DMS 273 (cell line): ENCODE data around the gene NPRL2.

ENCODE experiments used
- DNase-seq: peaks from one replicate; lab custom pipeline; 2025; ENCODE audit not compliant: unreplicated experiment; lab: John Stamatoyannopoulos, UW

Gene NPRL2

DNA sequence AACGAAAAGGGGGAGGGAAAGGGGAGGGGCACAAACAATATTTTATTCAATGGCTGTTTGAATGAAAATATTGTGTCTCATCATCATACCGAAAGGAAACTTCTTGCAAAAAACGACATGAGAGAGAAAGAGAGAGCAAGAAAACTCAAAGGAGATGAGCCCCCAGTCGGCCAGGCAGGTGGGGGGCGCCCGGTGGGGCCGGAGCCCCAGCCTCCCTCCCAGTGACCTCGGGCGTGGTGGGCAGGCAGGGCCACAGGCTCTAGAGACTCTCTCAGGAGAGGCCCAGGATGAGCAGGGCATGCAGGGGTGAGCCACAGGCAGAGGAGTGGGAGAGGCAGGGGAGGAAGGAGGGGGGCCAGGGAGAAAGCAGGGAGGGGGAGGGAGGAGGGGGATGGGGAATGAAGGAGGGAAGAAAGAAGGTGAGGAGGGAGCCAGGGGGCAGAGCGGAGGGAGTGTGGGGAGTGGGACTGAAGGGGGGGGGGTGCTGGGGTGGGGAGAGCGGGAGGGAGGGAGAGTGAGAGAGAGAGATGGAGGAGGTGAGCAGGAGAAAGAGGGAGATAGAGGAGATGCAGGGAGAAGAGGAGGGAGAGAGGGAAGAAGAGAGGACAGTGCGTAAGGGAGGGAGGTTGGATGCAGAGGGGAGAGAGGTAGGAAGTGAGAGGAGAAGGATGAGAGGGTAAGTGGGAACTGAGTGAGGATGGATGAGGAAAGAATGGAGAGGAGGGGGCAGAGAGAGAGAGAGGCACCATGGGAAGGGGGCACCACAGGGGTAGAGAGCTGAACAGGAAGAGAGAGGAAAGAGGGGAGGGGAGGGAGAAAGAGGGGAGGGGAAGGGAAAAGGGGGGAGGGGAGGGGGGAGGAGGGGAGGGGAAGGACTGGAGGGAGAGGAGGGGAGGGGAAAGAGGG lies 22.8 kb upstream of the NPRL2 start:
- no peak for DNase-seq

DNA sequence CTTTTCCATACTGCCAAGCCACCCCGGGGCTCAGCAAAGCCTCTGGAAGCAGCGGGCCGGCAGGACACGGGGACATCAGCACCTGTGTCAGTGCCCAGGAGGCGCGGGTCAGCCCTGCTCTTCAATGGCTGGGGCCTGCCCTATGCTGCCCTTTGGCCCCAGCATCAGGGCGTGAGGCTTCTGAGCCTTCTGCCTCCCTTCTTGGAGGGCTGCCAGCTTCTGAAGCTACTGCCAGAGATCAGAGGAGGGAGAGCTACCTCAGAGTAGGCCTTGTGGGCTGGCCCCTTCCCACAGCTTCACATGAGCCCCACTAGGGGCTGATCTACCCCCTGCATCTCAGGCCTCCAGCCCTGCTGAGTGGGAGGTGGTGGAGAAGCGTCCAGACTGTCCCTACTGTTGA lies 21.8 kb upstream of the NPRL2 start:
- DNase-seq = peak; percentile 68

DNA sequence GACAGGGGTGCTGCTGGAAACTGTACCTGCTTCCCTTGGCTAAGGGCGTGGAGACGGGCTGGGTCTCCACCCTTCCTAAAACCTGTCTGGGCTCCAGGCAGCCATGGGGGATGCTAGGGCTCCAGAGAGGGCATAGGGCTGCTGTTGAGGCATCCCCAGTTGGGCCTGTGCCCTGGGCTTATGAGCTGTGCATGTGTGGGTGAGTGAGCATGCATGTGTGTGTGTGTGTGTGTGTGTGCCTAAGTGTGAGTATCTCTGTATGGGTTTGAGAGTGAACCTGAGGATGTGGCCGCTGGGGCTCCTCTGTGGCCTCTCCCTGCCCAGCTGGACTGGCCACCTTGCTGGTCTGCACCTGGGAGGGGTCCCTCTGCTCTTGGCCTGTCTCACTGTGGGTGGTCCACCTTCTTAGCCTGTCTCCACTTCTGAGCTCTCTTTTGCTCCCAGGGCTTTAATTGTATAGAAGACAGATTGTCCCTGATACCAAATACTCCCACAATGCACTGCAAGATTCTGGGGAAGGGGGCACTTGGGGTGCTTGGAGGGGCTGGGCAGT lies 20.6 kb upstream of the NPRL2 start:
- no peak for DNase-seq

DNA sequence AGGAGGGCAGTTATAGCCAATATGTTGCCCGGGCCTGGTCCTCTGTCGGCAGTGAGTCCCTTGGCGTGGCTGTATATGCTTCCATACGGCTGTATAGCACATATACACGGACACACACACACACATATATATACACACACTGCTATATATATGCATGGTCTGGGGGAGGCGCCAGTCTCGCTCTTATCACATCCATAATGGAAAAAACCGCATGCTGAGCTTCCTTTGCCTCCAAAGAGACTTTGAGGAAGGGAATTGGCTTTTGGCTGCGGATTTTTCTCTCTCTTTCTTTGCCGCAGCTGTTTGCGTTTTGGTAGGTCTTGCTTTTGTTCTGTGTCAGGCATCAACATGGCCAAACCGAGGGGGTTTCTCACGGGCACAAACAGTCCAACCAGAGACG lies 20.0 kb upstream of the NPRL2 start:
- peak; percentile 51 for DNase-seq

DNA sequence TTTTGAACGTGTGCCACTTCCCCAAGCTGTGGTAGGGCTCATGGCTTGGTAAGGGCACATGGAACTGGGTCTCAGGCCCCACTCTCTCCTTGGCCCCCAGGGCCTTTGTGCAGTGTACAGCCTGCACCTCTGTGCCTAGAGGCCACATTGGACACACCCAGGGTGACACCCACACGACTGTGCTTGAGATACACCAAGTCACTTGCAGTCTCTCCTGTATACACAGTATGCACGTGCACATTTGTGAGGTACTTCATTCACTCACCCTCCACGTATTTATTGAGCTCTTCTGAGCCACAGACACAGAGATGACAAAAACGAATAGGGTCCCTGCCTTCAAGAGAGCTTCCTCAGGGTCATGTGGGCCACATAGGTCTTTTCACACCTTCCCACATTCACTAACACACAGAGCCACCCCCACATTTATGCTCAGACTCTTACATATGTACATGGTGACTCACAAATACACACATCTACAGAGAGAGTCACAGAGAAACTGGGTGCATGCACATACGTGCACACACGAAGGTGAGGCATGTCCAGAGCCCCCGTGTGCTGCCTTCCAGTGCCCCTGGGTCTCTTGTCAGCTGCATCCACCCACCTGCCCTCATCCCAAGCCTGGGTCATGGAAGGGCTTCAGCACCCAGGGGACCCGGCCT lies 18.6 kb upstream of the NPRL2 start:
- peak; percentile 20 for DNase-seq

DNA sequence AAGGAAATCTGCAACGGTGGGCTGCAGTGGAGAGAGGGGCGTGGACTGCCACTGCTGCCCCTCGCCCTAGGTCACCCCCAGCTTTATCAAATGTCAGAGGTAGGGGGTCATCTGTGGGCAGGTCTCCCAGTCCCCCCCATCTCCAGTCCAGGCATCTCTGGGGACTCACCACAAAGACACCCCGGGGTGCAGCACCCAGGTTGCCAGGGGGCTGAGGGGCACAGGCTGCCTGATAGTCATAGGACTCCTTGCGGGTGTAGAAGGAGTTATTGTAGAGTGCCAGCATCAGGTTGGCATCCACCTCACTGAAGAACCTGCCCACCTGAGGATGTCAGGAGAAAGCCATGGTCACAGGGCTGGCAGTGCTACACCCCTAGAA lies 15.3 kb upstream of the NPRL2 start:
- no peak for DNase-seq

DNA sequence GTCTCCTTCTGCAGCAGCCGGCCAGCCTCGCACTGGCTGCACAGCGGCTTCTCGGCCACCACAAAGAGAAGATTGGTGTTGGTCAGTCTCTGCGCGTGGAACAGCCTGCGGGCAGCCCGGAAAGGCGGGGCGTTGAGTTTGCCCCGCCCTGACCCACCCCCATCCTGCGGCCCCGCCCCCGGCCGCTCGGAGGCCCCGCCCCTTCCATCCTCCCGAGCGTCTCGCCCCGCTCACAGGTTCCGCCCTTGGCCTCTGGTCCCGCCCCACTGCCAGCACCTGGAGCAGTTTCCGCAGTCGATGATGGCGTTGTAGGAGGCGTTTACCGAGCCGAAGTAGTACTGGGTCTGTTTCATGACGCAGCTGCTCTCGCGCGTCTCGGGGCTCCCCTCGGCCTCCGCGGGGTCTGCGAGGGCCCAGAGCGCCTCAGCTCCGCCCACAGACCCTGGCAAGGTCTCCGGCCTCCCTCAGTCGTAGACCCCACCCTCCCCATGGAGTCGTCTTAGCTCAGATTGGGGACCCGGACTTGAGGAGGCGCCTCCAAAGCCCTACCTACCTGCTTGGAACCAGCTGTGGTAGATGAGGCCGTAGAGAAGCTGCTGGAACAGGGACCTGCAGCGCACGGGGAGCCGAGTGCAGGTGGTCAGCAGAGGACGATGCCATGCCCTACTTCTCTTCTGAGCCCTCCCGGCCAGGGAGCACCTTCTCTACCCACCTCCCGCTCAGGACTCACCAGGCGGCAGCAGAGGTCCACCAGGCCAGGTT lies 14.7 kb upstream of the NPRL2 start:
- no peak for DNase-seq

DNA sequence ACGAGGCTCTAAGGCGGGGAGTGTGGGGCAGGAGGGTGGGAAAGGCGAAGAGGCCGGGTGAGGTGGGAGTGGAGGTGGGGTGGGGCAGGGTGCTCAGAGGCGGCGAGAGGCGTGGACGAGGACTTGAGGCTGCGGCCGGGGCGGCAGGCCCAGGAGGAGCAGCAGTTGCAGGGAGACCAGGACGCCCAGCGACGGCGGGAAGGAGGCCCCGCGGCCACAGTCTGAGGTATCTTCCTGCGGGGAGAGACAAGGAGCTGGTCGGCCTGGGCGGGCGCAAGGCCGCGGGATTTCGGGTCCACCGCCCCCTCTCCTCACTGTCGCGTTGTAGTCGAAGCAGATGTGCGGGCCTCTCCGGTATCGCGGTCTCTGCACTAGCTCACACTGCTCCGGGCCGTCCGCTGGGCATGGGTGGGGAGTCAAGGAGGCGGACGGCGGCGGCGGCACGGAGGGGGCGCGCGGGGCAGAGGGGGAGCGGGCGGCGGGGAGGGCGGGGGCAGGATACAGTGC lies 14.1 kb upstream of the NPRL2 start:
- no peak for DNase-seq

DNA sequence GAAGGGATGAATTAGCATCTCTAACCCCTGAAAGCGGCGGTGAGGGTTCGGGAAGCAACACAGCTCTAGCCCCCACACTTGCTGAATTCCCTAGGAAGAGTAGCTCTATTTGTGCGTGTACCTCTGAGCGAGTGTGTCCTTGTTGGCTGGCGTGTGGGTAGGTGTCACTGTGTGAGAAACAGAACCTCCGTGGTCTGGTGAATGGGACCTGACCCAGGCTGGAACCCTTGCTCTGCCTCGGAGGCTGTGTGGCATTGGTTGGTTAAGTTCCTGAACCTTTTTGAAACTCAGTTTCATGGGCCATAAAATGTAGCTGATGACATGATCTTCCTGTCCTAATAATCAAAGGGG lies 9.2 kb upstream of the NPRL2 start:
- DNase-seq = no peak

DNA sequence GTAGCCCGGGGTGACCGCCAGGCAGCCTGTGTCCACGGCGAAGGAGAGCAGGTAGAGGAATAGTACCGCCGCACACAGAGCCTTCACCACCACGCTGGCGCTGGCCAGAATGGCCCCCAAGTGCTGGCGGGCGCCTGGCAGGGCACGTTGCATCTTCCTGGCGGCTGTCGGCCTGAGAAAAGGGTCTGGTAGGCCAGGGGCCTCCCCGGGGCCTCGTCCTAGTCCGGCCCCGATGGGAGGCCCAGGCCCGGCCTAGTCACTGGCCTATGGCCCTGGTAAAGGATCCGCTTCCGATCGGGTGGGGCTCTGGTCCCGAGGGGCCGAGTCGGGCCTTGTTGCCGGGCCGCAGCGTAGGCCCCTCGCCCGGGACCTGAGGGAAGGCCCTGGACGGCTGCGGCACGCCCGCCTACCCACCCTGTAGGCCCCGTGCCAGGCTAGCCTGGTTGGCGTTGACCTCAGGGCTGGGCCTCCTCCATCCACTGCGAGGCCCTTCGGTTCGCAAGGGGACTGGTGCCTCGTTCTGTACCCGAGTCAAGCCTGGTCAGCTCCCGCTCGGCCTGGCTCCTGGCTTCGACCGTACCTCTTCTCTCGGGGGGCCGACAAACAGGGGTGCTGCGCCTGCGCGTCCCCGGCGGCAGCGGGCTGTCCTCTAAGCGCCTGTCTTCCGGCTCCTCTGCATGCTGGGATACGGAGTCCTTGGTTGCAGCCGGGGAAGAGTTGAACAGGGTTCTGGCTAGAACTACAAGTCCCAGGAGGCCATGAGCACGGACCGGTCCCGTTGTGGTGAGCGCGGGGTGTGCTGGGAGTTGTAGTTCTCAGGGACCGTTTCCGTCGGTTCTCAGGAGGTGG lies 8.6 kb upstream of the NPRL2 start, which contains the start of gene TMEM115:
Gene TMEM115 (minus strand): TSS at position 611 of the 849 bp plus-strand sequence. CDS start 458 bp downstream, at position 153.
- peak; percentile 97 for DNase-seq

DNA sequence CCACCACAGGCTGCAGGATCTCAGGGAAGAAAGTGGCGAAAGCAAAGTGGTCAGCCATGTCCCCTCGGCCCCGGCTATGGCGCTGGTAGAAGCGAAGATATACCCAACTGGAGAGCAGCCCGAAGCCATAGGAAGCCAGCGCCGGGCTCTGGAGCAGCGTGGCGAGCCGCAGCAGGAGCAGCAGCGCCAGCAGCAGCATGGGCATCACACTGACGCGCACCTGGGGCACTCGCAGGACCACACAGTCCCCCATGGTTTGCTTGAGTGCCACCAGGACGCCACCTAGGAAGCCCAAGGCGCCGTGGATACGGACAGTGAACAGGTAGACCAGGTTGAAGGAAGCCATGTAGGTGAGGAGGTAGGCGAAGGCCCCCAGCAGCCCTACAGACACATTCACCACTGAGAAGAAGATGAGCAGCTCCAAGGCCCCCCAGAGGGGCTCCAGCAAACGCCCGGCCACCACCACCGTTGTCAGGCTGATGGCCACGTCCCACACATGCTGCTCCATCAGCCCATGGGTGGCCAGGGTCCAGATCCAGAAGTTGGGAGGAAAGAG lies 7.9 kb upstream of the NPRL2 start:
- DNase-seq = peak; percentile 31

DNA sequence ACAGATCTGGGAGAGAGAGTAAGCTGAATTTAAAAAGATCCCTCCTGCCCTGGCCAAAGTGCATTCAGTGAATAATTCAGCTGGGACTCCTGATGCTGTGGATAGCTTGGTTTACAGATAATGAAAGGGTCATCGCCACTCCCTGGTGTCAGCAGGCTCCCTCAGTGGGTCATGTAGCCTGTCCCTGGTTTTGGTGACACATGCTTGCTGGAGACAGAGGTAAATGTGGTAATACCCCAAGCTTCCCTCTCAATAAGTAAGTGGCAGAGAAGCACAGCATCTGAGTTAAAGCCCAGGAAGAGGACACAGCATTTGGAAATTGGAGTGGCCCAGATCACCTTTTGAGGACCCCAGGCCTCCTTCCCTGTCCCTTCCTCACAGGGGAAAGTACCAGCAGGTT lies 6.9 kb upstream of the NPRL2 start:
- no peak for DNase-seq

DNA sequence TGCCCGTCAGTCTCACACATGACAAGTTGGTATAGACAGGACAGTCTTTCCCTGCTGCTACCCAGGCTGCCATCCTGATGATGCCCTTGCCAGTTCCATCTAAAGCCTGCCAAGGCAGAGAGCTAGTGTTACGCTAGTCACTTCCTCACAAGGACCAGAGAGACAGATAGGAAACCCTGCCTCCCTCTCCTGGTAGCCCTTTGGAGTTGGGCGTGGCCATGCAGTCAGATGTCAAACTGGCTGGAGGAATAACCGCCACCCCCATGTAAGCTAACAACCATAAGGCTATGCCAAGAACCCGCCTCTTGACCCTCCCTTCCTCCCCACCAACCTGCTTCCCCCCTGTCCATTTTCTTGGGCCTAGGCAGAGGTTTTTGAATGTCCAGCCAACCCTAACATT lies 6.0 kb upstream of the NPRL2 start:
- peak; percentile 51 for DNase-seq

DNA sequence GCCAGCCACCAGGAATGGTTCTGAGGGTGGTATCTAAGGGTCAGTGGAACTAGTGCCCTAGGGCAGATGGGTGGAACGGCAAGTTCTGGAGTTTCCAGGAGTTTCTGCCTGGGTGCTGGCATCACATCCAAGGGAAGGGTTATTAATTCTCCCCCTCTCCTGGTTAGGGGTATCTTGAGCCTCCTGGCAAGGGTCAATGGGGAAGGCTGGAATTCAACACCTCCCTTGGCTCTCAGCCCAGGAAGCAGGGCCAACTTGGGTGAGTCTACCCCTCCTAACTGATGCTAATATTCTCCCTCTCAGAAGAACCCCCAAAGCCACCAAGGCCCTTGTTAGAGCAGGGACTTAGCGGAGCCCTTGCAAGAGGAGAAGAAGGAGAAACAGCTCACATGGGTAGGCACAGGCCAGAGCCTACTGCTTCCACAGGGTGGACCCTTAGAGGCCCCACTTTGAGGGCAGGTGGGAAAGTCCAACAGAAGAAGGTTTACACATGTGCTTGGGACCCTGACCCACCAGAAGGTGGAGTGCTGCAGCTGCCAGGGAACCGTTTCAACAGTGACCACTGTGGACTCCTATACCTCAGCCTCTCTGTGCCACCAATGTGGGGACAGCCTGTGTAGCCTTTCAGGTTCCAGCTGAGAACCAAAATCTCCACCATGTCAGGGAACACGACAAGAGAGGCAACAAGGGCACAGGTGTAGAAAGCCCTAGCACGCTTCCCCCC lies 5.4 kb upstream of the NPRL2 start:
- no peak for DNase-seq

DNA sequence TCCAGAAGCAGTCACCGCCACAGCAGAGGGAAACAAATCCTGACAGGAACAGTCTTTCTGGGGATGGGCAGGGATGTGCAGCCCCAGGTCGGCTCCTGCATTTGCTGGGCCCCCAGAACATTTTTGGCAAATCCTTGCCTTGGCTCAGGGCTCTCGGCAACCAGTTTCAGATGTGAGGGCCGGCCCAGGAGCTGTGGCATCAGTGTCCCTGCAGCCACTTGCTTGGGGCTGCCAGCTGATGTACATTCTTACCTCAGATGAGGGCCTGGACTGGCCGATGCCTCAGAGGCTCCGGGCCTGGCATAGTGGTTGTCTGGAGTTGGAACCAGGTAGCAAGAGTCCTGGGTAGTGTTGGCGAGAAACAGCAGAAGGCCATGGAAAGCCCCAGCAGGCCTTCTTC lies 4.3 kb upstream of the NPRL2 start:
- no peak for DNase-seq

DNA sequence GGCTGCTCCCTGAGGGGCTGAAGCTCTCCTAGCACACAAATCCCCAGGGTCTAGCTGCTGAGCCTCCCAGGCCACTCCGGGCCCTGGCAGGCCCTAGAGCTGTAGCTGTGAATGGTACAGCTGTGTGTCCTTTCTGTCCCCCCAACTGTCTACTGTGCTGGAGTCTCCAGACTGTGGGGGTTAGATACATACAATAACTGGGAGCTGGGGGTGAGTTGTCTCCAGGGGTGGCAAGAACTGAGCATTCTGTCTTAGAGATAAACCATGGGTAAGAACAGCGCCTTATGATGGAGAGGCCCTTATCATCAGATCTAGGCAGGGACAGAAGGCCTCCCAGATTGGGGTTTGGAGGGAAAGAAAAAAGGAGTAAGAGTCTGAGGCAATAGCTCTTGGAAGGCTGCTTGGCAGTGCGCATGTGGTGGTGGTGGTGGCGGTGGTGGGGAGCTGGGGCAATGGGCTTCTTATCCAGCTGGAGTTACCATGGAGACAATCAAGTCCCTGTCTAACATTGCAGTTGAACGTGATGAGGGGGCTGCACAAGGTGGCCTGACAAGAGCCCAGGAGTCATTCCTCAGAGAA lies 3.7 kb upstream of the NPRL2 start:
- no peak for DNase-seq

DNA sequence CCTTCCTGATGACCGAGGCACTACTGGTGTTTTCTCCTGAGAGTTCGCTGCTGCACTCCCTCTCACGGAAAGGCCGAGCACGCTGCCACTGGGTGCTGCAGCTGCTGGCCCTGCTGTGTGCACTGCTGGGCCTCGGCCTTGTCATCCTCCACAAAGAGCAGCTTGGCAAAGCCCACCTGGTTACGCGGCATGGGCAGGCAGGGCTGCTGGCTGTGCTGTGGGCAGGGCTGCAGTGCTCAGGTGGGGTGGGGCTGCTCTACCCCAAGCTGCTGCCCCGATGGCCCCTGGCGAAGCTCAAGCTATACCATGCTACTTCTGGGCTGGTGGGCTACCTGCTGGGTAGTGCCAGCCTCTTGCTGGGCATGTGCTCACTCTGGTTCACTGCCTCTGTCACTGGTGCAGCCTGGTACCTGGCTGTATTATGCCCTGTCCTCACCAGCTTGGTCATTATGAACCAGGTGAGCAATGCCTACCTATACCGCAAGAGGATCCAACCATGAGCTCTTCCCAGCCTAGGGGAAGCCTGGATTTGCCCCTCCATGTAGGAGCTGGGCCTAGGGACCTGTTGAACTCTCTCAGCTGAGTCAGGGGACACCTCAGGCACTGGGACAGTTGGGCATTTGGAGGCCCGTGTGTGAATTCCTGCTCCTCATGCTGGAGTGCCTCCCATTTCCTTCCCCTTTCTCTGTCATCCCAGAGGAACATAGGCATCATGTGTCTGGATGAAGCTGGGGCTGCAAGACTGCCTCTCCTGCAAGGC lies 2.9 kb upstream of the NPRL2 start:
- no peak for DNase-seq

DNA sequence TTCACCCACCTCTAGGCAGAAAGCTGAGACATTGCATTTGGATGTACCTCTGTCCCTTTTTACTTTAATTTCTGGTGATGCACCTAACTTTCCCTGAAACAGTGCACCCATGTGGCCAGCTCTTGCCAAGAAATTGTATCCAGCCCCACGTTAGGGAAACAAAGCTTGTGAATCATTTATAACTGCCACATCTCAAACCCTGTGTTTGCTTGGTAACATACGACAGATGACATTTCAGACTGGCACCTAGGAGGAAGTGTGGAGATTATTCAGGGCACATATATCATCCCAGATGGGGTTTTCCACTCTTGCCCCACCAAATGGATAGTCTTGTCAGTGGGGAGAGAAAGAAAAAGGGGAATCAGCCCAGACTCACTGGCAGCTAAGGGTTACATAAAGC lies 2.2 kb upstream of the NPRL2 start:
- peak; percentile 58 for DNase-seq
